ENCODE results near the gene DSE. TPM values are rescaled to one million over a fixed set of nuclear protein-coding genes. Genes with fewer than 3 reads are reported as not detected.

The DSE gene
- total RNA-seq, 1 donor from 2014 or later, result 80.5 TPM

GRCh38 chr6:116445102-116445501 is 74.4 kb downstream of the DSE start:
- Mint-ChIP-seq H3K4me3 (no peak overlapping the region), H3K27me3 (no peaks in the 10 kb centered on the region), H3K36me3 (no peaks in the 10 kb centered on the region), H3K4me1 (ENCODE audit: unreplicated experiment) (peaks cover 31% of the 10 kb centered on the region), H3K27ac (no peak overlapping the region), H3K9me3 (no peaks in the 10 kb centered on the region)
- DNase-seq (ENCODE audit: extremely low spot score, unreplicated experiment), result no peak
- TF ChIP-seq CTCF (conservative IDR thresholded peaks at IDR 0.05), result no peak

- H3K27me3 Mint-ChIP-seq, result no peaks in the 10 kb centered on the region
- no peaks in the 10 kb centered on the region for H3K36me3 Mint-ChIP-seq
- no peaks in the 10 kb centered on the region for H3K9me3 Mint-ChIP-seq
- TF ChIP-seq CTCF (conservative IDR thresholded peaks at IDR 0.05), result no peak
- H3K4me1 Mint-ChIP-seq (ENCODE audit: unreplicated experiment), result peaks cover 25% of the 10 kb centered on the region
- no peak overlapping the region for H3K27ac Mint-ChIP-seq
- H3K4me3 Mint-ChIP-seq, result no peak overlapping the region
- DNase-seq (ENCODE audit: extremely low spot score, unreplicated experiment), result no peak
These were observed 75.7 kb downstream of the DSE start for GRCh38 chr6:116446399-116446798.

- H3K27ac Mint-ChIP-seq, result no peak overlapping the region
- H3K9me3 Mint-ChIP-seq, result no peaks in the 10 kb centered on the region
- H3K27me3 Mint-ChIP-seq, result no peaks in the 10 kb centered on the region
- no peak for DNase-seq (ENCODE audit: extremely low spot score, unreplicated experiment)
- H3K4me1 Mint-ChIP-seq (ENCODE audit: unreplicated experiment), result peaks cover 25% of the 10 kb centered on the region
- no peak for TF ChIP-seq CTCF (conservative IDR thresholded peaks at IDR 0.05)
- no peaks in the 10 kb centered on the region for H3K36me3 Mint-ChIP-seq
- no peak overlapping the region for H3K4me3 Mint-ChIP-seq
These were observed 76.3 kb downstream of the DSE start for GRCh38 chr6:116447052-116447451.

- no peak for DNase-seq (ENCODE audit: extremely low spot score, unreplicated experiment)
- H3K9me3 Mint-ChIP-seq, result no peaks in the 10 kb centered on the region
- H3K4me3 Mint-ChIP-seq, result no peak overlapping the region
- peaks cover 20% of the 10 kb centered on the region for H3K4me1 Mint-ChIP-seq (ENCODE audit: unreplicated experiment)
- TF ChIP-seq CTCF (conservative IDR thresholded peaks at IDR 0.05), result no peak
- no peaks in the 10 kb centered on the region for H3K36me3 Mint-ChIP-seq
- H3K27me3 Mint-ChIP-seq, result no peaks in the 10 kb centered on the region
- peak overlapping the region; percentile 12 for H3K27ac Mint-ChIP-seq
These were observed 76.8 kb downstream of the DSE start for GRCh38 chr6:116447496-116448011.

GRCh38 chr6:116449565-116449964 is 78.8 kb downstream of the DSE start:
- no peak for DNase-seq (ENCODE audit: extremely low spot score, unreplicated experiment)
- Mint-ChIP-seq H3K36me3 (no peaks in the 10 kb centered on the region), H3K27ac (no peak overlapping the region), H3K4me3 (no peak overlapping the region), H3K4me1 (ENCODE audit: unreplicated experiment) (peaks cover 11% of the 10 kb centered on the region), H3K9me3 (no peaks in the 10 kb centered on the region), H3K27me3 (no peaks in the 10 kb centered on the region)
- no peak for TF ChIP-seq CTCF (conservative IDR thresholded peaks at IDR 0.05)

GRCh38 chr6:116450185-116450710 is 79.5 kb downstream of the DSE start:
- H3K4me1 Mint-ChIP-seq (ENCODE audit: unreplicated experiment), result peaks cover 10% of the 10 kb centered on the region
- TF ChIP-seq CTCF (conservative IDR thresholded peaks at IDR 0.05), result no peak
- no peak overlapping the region for H3K4me3 Mint-ChIP-seq
- H3K27me3 Mint-ChIP-seq, result no peaks in the 10 kb centered on the region
- H3K9me3 Mint-ChIP-seq, result no peaks in the 10 kb centered on the region
- H3K27ac Mint-ChIP-seq, result no peak overlapping the region
- H3K36me3 Mint-ChIP-seq, result no peaks in the 10 kb centered on the region
- DNase-seq (ENCODE audit: extremely low spot score, unreplicated experiment), result no peak

Measured in type B pancreatic cell (in vitro differentiated cells).